Fibroblast of pulmonary artery (primary cell): ENCODE measurements around the gene DCLK3.
A peak's percentile ranks its signal among the peaks of the same experiment; 100 is the strongest.

Source experiments
- DNase-seq: peaks from one replicate; pipeline ENCODE4 v3.0.0-alpha.2; 2010; ENCODE audit warnings: low read depth
- H3K4me3 ChIP-seq: replicated peaks from 2 replicates; pipeline ENCODE4 v1.5.1; 2011; ENCODE audit warnings: low read depth, mild to moderate bottlenecking, control low read depth, low read length, moderate library complexity
- CTCF ChIP-seq: IDR thresholded peaks from 2 replicates; pipeline ENCODE4 v1.5.1; 2011; ENCODE audit warnings: mild to moderate bottlenecking, control low read depth, low read length, inconsistent platforms; ENCODE audit errors: missing control alignments

DCLK3 gene

DNA sequence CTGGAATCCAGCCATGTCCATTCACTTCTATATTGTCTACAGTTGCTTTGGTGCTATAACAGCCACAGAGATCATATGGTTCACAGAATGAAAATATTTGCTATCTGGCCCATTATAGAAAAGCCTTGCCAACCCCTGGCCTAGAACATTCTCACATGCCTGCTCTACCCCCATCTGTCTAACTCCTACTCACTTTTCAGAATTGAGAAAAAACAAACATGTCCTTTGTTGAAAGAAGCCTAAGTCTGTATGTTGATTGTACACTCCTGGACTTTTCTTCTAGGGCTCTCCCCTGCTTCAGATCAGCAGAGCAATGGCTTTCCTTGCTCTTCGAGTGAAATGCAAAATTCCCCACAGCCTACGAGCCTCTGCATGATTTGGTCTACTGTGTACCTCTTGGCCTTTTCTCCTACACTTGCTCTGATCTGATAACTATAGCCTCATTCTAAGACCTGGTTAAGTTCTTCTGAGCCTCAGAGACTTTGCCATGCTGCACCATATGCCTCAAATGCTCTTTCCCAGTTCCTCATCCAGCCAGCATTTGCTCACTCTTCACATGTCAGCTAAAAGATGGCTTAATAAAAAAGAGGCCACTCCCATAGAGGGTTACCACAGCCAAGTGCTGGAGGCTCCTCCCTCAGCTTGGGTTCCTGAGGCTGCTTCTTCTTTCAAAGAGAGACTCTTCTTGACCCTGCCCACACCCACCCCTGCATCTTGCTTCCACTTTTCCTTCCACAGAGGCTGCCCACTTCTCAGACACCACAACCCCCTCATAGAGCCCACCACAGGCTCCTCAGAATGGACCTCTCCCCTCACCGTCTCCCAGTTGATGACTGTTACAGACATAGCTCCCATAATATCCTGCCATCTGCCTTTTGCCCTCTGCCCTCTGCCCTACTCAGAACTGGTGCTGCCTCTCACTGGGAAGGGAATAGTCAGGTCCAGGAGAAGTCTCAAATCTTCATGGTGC, 22.9 kb upstream of the DCLK3 start:
- DNase-seq, result no peak
- TF ChIP-seq CTCF, result no peak
- H3K4me3 ChIP-seq, result no peak overlapping the region

GRCh38 chr3:36784138-36784635, 19.8 kb upstream of the DCLK3 start:
- no peak for TF ChIP-seq CTCF
- no peak overlapping the region for H3K4me3 ChIP-seq
- no peak for DNase-seq

- H3K4me3 ChIP-seq, result no peak overlapping the region
- TF ChIP-seq CTCF, result no peak
- DNase-seq, result no peak
These were observed 13.3 kb upstream of the DCLK3 start for GRCh38 chr3:36777424-36778218.

GRCh38 chr3:36776436-36776835, 12.1 kb upstream of the DCLK3 start:
- no peak for DNase-seq
- no peak overlapping the region for H3K4me3 ChIP-seq
- no peak for TF ChIP-seq CTCF

- no peak overlapping the region for H3K4me3 ChIP-seq
- DNase-seq, result peak; percentile 48
- TF ChIP-seq CTCF, result no peak
These were observed 9.7 kb upstream of the DCLK3 start for GRCh38 chr3:36774052-36774451.

DNA sequence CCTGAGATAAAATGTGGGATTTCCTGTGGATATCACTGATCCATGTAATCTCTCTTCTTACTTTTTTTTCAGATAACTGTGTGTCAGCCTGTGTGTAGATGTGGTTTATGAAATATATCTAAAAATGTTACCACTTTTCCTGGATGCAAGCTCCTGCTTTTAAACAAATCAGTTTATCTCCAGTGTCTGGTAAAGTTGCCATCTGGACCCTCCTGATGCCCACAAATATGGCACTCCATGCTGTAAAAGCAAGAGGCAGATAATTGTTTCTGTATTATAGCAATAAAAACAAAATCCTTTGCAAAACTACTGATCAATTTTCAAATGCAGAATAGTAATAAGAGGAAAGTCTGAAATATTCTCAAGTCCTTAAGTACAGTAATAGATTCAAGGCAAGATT, 7.6 kb upstream of the DCLK3 start:
- no peak overlapping the region for H3K4me3 ChIP-seq
- no peak for DNase-seq
- TF ChIP-seq CTCF, result no peak
